HK-2 (cell line): ENCODE data around the gene RNFT2.

Source experiments
- DNase-seq: peaks from one replicate; pipeline ENCODE4 v3.0.0-alpha.2; 2018; ENCODE audit not compliant: unreplicated experiment

The RNFT2 gene

GRCh38 chr12:116709768-116710167, 28.3 kb upstream of the RNFT2 start:
- no peak for DNase-seq

- no peak for DNase-seq
These were observed 27.6 kb upstream of the RNFT2 start for GRCh38 chr12:116710370-116711150.

- no peak for DNase-seq
These were observed 25.4 kb upstream of the RNFT2 start for GRCh38 chr12:116712458-116713303.

GRCh38 chr12:116713527-116713926, 24.6 kb upstream of the RNFT2 start:
- DNase-seq = no peak

GRCh38 chr12:116714175-116714574, 23.9 kb upstream of the RNFT2 start:
- DNase-seq = no peak

- DNase-seq = no peak
These were observed 20.4 kb upstream of the RNFT2 start for GRCh38 chr12:116717466-116718437.

GRCh38 chr12:116718655-116719454, 19.3 kb upstream of the RNFT2 start:
- DNase-seq = no peak

GRCh38 chr12:116719731-116720528, 18.2 kb upstream of the RNFT2 start:
- no peak for DNase-seq

- no peak for DNase-seq
These were observed 15.9 kb upstream of the RNFT2 start for GRCh38 chr12:116722245-116722644.

- no peak for DNase-seq
These were observed 11.4 kb upstream of the RNFT2 start for GRCh38 chr12:116726694-116727093.

GRCh38 chr12:116727261-116727660, 10.9 kb upstream of the RNFT2 start:
- no peak for DNase-seq

GRCh38 chr12:116727891-116728290, 10.2 kb upstream of the RNFT2 start:
- DNase-seq = no peak

GRCh38 chr12:116731801-116732200, 6.3 kb upstream of the RNFT2 start:
- no peak for DNase-seq

GRCh38 chr12:116734156-116734768, 3.9 kb upstream of the RNFT2 start:
- DNase-seq = no peak

GRCh38 chr12:116735084-116735483, 3.0 kb upstream of the RNFT2 start:
- DNase-seq = no peak

- DNase-seq = no peak
These were observed 2.0 kb upstream of the RNFT2 start for GRCh38 chr12:116735951-116736599.

- DNase-seq = peak; percentile 30
These were observed 947 bp upstream of the RNFT2 start for GRCh38 chr12:116736962-116737773.

GRCh38 chr12:116739381-116739887, 1.3 kb downstream of the RNFT2 start:
- DNase-seq = no peak
